ENCODE results near the gene DHX34.

DHX34 gene

DNA sequence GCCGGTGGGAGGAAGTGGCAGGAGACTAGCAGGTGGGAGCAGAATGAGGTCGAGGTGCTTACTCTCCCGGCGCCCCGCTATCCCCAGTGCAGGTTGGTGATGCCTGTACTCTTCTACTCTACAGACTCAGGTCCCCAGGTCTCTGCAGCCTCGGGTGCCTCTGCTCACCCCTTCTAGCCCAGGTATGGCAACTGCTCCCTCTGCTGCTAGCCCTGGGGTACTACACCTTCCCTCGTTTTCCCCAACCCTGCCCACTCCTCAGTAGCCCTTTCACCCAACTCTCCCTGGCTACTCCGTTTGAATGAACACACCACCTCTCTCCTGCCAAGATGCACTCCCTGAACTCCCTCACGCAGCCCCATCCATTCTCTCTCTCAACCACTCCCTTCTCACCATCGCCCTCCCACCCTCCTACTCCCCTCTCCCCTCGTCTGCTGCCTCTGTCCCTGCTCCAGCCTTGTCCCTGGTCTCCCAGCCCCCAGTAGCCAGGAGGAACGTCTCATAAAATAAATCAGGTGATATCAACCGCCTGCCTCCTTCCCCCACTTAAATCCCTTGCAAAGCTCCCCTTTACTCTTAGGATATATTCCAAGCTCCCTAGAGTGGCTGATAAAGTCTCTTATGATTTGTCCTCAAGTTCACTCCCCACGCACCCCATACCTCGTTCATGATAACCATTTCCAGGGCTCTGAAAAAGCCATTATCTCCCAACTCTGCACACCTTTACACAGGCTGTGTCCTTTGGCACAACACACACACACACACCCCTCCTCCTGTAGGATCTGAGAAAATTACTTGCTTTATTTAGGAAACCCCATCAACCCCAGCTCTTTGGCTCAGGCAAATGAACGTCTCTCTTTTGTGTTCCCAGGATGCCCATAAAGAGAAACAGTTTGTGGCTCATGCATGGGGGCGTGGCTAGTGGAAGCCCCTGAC is 78.4 kb downstream of the DHX34 start:
- WGBS, 2 experiments: 6% methylated on average over 17 of the region's 17 CpGs
- H3K4me3 ChIP-seq (ENCODE audit: insufficient read depth, low read depth, low read length): peak overlapping the region; percentile 24
- H3K27ac ChIP-seq (ENCODE audit: insufficient read depth, low read depth, low read length, poor library complexity, severe bottlenecking): peak overlapping the region; percentile 82
- H3K4me1 ChIP-seq (ENCODE audit: control insufficient read depth, insufficient read depth, low read length): peaks cover 27% of the 10 kb centered on the region
- no peaks in the 10 kb centered on the region for H3K9me3 ChIP-seq (ENCODE audit: control insufficient read depth, low read length)
- H3K27me3 ChIP-seq (ENCODE audit: control insufficient read depth, insufficient read depth, low read length, poor library complexity, severe bottlenecking): peaks cover 36% of the 10 kb centered on the region
- H3K36me3 ChIP-seq (ENCODE audit: control insufficient read depth, insufficient read depth, low read length): no peaks in the 10 kb centered on the region

DNA sequence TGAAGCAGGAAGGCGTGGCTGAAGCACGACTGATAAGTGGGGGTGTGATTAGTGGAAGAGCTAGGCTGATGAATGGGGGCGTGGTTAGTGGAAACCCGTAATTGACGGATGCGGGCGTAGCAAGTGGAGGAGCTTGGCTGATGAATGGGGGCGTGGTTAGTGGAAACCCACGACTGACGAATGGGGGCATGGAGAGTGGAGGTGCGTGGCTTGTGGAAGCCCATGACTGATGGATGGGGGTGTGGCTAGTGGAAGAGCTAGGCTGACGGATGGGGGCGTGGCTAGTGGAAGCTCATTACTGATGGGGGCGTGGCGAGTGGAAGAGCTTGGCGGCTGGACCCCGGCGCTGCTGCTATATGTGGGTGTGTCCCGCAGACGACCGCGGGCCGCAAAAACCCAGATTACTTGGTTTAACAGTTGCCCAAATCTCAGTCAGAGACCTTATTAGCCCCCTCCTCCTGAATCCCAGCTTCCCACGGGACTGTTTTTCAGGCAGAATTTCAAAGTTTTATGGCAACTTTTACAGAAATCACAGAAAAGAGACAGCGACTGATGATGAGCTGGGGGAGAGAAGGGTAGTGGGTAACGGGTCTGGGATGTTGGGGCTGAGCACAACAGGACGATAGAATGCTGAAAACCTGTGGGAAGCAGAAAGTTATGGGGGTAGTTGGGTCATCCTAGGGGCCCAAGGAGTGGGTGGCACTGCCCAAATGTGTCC is 79.2 kb downstream of the DHX34 start:
- WGBS, 2 experiments: 1 to 2% methylated on average over 27 of the region's 27 CpGs
- Histone ChIP-seq H3K27me3 (ENCODE audit: control insufficient read depth, insufficient read depth, low read length, poor library complexity, severe bottlenecking) (peaks cover 30% of the 10 kb centered on the region), H3K4me3 (ENCODE audit: insufficient read depth, low read depth, low read length) (peak overlapping the region; percentile 26), H3K9me3 (ENCODE audit: control insufficient read depth, low read length) (no peaks in the 10 kb centered on the region), H3K27ac (ENCODE audit: insufficient read depth, low read depth, low read length, poor library complexity, severe bottlenecking) (no peak overlapping the region), H3K36me3 (ENCODE audit: control insufficient read depth, insufficient read depth, low read length) (no peaks in the 10 kb centered on the region), H3K4me1 (ENCODE audit: control insufficient read depth, insufficient read depth, low read length) (peaks cover 18% of the 10 kb centered on the region)

DNA sequence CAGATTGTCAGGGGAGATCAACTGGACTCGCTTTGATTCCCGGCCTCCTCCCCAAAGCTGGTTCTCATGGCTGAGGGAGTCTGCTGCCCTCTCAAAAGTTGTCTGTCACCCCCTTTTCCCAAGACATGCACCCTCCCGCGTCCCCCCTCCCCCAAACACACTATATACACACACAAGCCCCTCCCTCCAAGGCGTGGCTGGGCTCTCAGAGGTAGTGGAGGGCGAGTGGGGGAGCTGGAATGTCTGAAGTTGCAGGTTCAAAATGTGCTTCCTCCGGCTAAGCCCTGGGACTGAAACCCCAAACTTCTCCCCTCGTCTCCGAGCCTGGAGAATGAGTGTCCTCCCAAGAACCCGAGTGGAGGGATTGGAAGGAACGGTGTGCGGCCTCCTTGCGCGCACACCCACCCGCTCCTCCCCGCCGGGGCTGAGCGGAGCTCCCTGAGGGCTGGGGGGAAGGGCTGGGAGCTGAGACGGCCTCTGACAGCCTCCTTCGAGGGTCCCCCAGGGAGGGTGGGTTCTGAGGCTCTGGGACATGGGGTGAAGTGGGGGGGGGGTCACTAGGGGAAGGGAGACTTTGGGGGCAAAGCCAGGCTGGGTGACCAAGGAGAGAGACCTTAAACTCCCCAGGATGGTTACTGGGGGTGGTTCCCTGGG is 80.2 kb downstream of the DHX34 start:
- Histone ChIP-seq H3K9me3 (ENCODE audit: control insufficient read depth, low read length) (no peaks in the 10 kb centered on the region), H3K4me3 (ENCODE audit: insufficient read depth, low read depth, low read length) (no peak overlapping the region)

DNA sequence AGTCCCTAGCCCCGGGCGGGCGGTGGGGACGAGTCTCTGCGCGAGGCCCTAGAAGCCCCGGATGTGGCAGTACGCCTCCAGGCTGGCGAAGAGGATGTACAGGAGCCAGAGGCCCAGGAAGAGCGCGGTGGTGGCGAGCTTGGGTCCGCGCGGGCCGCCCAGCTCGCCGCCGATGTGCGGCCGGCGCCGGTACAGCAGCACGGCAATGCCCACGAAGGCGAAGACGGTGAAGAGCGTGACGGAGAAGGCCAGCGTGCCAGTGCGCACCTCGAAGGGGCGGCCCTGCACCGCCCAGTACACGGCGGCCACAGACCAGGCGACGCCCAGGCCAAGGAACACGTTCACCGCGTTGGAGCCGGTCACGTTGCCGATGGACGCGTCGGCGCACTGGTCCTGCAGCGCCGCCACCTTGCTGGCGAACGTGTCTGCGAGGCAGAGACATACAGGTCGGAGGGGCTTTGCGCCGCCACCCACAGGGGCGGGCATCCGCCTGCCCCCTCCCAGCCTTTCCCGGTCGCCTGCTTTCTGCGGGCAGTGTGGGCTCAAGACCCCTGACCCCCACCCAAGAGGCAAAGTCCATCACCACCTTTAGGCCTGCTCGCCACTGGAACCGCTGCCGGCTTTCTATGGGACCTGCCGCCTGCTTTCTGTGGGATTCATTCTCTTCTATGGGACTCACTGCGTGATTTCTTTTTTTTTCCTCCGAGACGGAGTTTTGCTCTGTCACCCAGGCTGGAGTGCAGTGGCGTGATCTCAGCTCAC is 81.1 kb downstream of the DHX34 start:
- H3K4me3 ChIP-seq (ENCODE audit: insufficient read depth, low read depth, low read length): peak overlapping the region; percentile 20
- WGBS, 2 experiments: 12 to 14% methylated on average over 69 of the region's 69 CpGs
- H3K9me3 ChIP-seq (ENCODE audit: control insufficient read depth, low read length): no peaks in the 10 kb centered on the region
- peaks cover 30% of the 10 kb centered on the region for H3K27me3 ChIP-seq (ENCODE audit: control insufficient read depth, insufficient read depth, low read length, poor library complexity, severe bottlenecking)
- no peaks in the 10 kb centered on the region for H3K36me3 ChIP-seq (ENCODE audit: control insufficient read depth, insufficient read depth, low read length)
- peaks cover 16% of the 10 kb centered on the region for H3K4me1 ChIP-seq (ENCODE audit: control insufficient read depth, insufficient read depth, low read length)
- no peak overlapping the region for H3K27ac ChIP-seq (ENCODE audit: insufficient read depth, low read depth, low read length, poor library complexity, severe bottlenecking)

More for the DNA sequence above, 80.2 kb downstream of the DHX34 start:
- Histone ChIP-seq H3K4me1 (ENCODE audit: control insufficient read depth, insufficient read depth, low read length) (peaks cover 16% of the 10 kb centered on the region), H3K27ac (ENCODE audit: insufficient read depth, low read depth, low read length, poor library complexity, severe bottlenecking) (no peak overlapping the region), H3K27me3 (ENCODE audit: control insufficient read depth, insufficient read depth, low read length, poor library complexity, severe bottlenecking) (peaks cover 30% of the 10 kb centered on the region), H3K36me3 (ENCODE audit: control insufficient read depth, insufficient read depth, low read length) (no peaks in the 10 kb centered on the region)
- WGBS, 2 experiments: 20 to 29% methylated on average over 17 to 20 of the region's 20 CpGs

DNA sequence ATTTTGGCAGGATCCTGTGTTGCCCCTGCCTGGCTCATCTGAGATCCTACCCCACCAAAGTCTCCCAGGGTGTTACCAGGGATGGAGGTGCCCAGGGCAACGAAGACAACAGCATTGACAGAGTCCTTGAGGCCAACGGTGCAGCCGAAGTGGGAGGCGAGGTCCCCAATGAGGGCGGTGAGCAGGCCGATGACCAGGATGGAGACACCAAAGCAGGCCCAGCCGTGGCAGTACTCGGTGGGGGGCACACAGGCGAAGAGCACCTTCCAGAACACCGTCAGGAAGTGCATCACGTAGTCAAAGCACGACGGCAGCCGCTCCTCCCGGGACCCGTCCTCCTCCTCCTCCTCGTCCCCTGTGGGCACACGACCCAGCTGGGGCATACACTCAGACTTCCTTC is 83.0 kb downstream of the DHX34 start:
- Histone ChIP-seq H3K4me3 (ENCODE audit: insufficient read depth, low read depth, low read length) (no peak overlapping the region), H3K27ac (ENCODE audit: insufficient read depth, low read depth, low read length, poor library complexity, severe bottlenecking) (no peak overlapping the region), H3K9me3 (ENCODE audit: control insufficient read depth, low read length) (no peaks in the 10 kb centered on the region), H3K27me3 (ENCODE audit: control insufficient read depth, insufficient read depth, low read length, poor library complexity, severe bottlenecking) (peaks cover 30% of the 10 kb centered on the region), H3K4me1 (ENCODE audit: control insufficient read depth, insufficient read depth, low read length) (peaks cover 16% of the 10 kb centered on the region), H3K36me3 (ENCODE audit: control insufficient read depth, insufficient read depth, low read length) (no peaks in the 10 kb centered on the region)
- 91 to 93% methylated on average over 18 of the region's 18 CpGs for WGBS, 2 experiments
